Gastrocnemius medialis (tissue), 4 donors: Measurements from ENCODE around the gene BANK1.

Source experiments
- CTCF ChIP-seq, 5 experiments: fragments of 450-650 bp in 3 of 5; fragments of 200-600 bp in 2 of 5; sonication (generic) in 2 of 5; IDR thresholded peaks in 4 of 5; conservative IDR thresholded peaks in 1 of 5; 1 replicate in 4 of 5; 2 replicates in 1 of 5; pipeline ENCODE4 v1.5.1; 2016 to 2019; ENCODE audit warnings: antibody characterized with exemption in 5 of 5, mild to moderate bottlenecking in 3 of 5, moderate library complexity in 3 of 5
- POLR2A ChIP-seq, 2 donors: fragments of 450-650 bp; IDR thresholded peaks; one replicate each; pipeline ENCODE4 v1.6.1; 2017; ENCODE audit warnings: antibody characterized with exemption in 2 of 2, mild to moderate bottlenecking in 2 of 2, moderate library complexity in 2 of 2

- TF ChIP-seq CTCF (IDR thresholded peaks at IDR 0.05 in 4 of 5, conservative IDR thresholded peaks at IDR 0.05 in 1 of 5) (no peak), POLR2A (IDR thresholded peaks at IDR 0.05) (no peak)
Measured at GRCh38 chr4:101858641-101859040, 68.1 kb downstream of the BANK1 start.
